NCI-H1092 (cell line): ENCODE data around the gene CDKN1A.
A peak's percentile ranks its signal among the peaks of the same experiment; 100 is the strongest.

Experiments
- DNase-seq: peaks from one replicate; lab custom pipeline; 2025; lab: John Stamatoyannopoulos, UW

CDKN1A gene

DNA sequence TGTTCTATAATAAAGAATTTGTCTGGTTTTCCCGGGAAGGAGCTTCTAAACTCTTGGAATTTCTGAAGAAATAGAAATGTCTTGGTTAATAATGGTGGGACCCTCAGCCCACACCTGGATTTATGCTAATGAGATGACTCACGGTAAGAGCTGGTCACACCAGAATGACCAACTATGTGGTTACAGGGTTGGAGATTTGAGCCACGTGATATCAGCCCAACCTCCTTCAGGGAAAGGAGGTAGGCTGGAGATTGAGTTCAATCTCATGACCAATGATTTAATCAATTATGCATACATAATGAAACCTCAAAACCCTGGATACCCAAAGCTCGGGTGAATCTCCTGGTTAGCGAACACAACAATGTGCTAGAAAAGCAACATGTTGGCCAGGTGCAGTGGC lies 22.1 kb upstream of the CDKN1A start:
- no peak for DNase-seq

DNA sequence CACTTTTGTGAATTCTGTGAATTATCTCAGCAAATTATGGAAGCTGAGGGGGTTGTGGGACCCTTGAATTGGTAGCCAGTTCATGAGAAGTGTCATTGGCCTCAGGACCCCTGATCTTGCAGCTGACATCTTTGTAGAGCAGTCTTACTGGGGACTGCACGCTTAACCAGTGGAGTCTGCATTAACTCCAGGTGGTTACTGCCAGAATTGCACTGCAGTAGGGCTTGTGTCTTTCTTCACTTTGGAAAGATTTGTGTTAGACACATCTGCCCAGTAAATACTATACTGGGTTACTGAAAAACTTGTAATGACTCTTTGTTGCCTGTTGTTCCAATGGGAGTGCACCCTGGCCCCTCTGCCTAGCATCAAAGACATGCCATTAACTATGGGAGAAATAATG lies 21.2 kb upstream of the CDKN1A start:
- DNase-seq: no peak

- DNase-seq: no peak
These were observed 20.5 kb upstream of the CDKN1A start for GRCh38 chr6:36657942-36658544.

GRCh38 chr6:36659271-36659670 lies 19.2 kb upstream of the CDKN1A start:
- DNase-seq: no peak

GRCh38 chr6:36660771-36661471 lies 17.6 kb upstream of the CDKN1A start:
- DNase-seq: no peak

DNA sequence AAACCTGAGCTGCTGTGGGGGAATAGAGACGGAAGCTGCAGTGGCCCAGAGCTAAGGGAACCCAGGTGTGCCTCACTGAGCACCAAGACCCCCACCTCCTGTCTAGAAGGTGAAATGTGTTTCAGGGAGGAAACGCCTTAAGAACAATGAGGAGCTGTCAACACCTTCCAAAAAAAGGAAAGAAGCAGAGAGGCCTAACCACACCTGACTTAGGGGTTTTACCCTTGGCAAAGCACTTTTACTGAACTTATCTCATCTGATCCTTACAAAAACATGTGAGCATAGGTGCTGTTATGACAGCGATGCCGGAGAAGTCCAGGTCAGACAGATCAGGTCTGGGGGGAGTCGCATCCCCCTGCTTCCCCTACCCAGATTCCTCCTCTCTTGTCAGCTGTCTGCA lies 16.1 kb upstream of the CDKN1A start:
- no peak for DNase-seq

DNA sequence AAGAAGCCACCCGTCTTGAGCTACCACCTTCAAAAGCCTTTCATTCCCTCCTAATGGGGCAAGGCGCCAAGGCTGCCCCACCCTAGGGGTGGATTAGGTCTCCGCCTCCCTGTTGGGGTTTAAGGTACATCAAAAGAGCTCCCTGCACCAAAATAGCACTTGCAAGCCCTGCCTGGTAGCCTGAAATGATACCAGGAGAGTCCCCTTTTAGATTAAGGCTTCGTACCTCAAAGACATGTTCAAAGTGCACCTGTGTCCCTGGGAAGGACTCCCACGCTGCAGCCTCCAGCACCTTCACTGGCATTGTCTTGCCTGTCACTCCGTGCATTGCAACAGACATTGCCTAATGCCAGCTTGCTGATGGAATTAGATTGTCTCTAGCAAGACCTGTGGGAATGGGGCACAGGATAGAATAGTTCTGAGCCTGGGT lies 15.7 kb upstream of the CDKN1A start:
- no peak for DNase-seq

- no peak for DNase-seq
These were observed 14.7 kb upstream of the CDKN1A start for GRCh38 chr6:36663504-36664446.

DNA sequence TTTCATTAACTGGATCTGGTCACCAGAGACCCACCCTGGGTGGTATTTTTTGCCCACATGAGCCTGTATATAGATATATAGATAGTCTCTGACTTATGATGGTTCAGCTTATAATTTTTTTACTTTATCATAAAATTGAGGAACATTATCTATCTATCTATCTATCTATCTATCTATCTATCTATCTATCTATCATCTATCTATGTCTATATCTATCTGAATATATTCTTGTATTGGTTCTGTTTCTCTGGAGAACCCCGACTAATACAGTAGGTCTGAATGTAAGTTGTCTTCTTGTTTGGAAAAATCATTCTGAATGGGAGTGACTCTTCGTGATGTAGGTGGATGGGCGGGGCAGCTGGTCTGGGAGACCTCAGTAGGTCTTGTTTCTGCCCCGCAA lies 13.3 kb upstream of the CDKN1A start:
- no peak for DNase-seq

DNA sequence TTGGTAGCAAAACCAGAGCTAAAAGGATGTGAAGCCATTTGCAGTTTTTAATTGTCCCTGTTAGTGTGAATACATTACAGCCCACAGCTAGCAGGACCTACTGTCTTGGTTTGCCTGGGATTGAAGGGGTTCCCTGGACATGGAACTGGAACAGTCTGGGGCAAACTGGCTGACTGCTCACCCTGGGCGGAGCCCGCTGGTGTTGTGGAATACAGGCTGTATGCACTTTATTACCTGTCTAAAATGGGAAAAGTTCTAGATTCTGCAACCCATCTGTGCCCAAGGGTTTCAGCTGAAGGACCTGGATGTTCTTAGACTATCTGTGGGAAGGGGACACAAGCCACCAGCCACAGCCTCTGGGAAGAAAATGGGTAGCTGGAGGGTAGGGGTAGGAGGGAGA lies 12.2 kb upstream of the CDKN1A start:
- no peak for DNase-seq

DNA sequence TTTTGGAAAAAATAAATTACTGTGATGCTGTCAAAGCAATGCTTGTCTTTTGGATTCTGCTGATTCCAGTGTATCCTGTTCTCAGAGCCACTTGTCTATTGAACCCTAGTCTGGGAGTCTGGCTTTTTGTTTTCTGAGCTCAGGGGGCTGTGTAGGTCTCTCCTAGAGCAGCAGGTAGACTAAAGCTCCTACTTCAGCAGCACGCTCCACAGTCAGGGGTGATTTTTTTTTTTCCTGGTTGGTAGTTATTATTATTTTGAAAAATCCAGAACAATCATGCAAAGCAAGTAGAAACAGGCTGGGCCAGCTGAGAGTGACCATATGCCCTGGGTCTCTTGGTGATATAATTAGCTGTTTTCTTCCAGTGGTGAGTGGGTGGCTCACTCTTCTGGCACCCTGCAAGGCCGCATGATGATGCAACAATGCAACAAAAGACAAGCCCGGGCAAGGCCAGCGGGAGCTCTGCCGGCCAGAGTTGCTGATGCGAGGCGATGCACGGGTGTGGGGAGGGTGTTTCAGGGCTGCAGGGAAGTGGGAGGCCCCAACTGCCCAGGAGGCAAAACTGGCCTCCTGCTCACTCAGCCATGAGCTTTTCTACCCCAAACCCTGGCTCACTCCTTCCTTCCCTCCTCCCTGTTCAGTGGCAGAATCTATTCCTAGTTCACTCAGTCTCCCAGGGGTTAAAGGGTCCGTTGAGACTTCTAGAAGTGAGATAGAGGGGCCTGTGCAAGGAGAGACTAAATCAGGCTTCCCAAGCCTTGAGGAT lies 11.5 kb upstream of the CDKN1A start:
- peak; percentile 20 for DNase-seq

- DNase-seq: no peak
These were observed 9.9 kb upstream of the CDKN1A start for GRCh38 chr6:36668591-36668990.

DNA sequence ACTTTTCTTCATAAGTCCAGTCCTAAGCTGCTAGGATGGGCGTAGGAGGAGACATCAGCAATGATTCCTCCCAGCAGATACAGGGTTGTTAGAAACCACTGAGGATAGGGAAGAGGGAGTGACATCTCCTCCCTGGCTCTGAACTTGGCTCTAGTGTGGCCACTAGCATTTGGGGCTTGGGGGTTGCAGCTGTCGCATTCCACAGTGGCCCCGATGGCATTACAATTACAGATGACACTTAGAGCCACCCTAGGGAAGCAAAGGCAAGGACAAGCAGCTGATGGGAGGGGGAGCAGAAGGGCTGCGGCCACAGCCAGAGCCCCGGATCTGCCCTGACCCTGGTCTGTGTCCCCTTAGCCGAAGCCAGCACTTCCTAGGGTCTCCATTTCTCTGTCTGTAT lies 9.5 kb upstream of the CDKN1A start:
- no peak for DNase-seq

GRCh38 chr6:36670271-36670670 lies 8.2 kb upstream of the CDKN1A start:
- DNase-seq: no peak

DNA sequence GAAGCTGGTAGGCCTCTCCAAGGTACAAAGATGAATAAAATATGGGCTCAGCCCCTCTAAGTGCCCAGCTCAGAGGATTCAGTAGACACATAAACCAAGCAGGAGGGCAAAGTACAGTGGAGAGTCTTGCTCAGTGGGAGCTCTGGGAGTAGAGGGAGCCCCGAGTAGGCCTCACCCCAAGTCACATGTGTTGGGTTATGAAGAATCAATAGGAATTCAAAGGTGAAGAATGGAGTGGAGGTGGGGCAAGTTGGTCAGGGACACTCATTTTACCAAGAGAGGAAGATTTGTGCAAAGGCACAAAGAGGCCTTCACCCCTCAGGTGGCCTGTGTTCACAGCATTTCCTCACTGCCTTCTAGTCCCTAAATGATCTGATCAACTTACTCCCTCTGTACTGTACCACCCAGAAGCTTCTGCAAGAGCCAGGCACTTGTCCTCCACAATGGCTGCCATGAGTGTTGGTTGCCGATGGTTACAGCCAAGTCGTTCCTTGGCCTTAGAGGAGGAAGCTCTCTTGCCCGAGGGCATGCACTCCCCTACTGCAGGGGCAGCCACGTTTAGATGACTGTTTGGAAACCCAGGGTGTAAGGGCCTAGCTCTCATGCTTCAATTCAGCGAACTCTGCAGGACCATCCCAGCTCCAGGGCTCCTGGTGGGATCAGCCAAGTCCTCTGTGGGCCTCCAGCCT lies 6.7 kb upstream of the CDKN1A start:
- DNase-seq: no peak

GRCh38 chr6:36673882-36674281 lies 4.6 kb upstream of the CDKN1A start:
- DNase-seq: no peak

DNA sequence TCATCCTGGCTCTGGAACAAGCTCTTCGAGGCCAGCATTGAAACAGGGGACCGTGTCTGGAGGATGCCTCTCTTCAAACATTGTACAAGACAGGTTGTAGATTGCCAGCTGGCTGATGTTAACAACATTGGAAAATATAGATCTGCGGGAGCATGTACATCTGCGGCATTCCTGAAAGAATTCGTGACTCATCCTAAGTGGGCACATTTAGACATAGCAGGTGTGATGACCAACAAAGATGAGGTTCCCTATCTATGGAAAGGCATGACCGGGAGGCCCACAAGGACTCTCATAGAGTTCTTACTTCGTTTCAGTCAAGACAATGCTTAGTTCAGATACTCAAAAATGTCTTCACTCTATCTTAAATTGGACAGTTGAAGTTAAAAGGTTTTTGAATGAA lies 3.6 kb upstream of the CDKN1A start:
- DNase-seq: no peak

DNA sequence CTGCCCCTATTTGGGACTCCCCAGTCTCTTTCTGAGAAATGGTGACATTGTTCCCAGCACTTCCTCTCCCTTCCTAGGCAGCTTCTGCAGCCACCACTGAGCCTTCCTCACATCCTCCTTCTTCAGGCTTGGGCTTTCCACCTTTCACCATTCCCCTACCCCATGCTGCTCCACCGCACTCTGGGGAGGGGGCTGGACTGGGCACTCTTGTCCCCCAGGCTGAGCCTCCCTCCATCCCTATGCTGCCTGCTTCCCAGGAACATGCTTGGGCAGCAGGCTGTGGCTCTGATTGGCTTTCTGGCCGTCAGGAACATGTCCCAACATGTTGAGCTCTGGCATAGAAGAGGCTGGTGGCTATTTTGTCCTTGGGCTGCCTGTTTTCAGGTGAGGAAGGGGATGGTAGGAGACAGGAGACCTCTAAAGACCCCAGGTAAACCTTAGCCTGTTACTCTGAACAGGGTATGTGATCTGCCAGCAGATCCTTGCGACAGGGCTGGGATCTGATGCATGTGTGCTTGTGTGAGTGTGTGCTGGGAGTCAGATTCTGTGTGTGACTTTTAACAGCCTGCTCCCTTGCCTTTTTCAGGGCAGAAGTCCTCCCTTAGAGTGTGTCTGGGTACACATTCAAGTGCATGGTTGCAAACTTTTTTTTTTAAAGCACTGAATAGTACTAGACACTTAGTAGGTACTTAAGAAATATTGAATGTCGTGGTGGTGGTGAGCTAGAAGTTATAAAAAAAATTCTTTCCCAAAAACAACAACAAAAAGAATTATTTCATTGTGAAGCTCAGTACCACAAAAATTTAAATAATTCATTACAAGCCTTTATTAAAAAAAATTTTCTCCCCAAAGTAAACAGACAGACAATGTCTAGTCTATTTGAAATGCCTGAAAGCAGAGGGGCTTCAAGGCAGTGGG lies 2.1 kb upstream of the CDKN1A start:
- no peak for DNase-seq

DNA sequence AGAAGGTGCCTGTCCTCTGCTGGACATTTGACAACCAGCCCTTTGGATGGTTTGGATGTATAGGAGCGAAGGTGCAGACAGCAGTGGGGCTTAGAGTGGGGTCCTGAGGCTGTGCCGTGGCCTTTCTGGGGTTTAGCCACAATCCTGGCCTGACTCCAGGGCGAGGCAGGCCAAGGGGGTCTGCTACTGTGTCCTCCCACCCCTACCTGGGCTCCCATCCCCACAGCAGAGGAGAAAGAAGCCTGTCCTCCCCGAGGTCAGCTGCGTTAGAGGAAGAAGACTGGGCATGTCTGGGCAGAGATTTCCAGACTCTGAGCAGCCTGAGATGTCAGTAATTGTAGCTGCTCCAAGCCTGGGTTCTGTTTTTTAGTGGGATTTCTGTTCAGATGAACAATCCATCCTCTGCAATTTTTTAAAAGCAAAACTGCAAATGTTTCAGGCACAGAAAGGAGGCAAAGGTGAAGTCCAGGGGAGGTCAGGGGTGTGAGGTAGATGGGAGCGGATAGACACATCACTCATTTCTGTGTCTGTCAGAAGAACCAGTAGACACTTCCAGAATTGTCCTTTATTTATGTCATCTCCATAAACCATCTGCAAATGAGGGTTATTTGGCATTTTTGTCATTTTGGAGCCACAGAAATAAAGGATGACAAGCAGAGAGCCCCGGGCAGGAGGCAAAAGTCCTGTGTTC lies 1.3 kb upstream of the CDKN1A start:
- DNase-seq: no peak
